ENCODE measurements around the gene TRIP12. TPM values are rescaled to one million over a fixed set of nuclear protein-coding genes. Genes with fewer than 3 reads are reported as not detected.

Gene TRIP12
- total RNA-seq, 1 donor: 335 TPM

DNA sequence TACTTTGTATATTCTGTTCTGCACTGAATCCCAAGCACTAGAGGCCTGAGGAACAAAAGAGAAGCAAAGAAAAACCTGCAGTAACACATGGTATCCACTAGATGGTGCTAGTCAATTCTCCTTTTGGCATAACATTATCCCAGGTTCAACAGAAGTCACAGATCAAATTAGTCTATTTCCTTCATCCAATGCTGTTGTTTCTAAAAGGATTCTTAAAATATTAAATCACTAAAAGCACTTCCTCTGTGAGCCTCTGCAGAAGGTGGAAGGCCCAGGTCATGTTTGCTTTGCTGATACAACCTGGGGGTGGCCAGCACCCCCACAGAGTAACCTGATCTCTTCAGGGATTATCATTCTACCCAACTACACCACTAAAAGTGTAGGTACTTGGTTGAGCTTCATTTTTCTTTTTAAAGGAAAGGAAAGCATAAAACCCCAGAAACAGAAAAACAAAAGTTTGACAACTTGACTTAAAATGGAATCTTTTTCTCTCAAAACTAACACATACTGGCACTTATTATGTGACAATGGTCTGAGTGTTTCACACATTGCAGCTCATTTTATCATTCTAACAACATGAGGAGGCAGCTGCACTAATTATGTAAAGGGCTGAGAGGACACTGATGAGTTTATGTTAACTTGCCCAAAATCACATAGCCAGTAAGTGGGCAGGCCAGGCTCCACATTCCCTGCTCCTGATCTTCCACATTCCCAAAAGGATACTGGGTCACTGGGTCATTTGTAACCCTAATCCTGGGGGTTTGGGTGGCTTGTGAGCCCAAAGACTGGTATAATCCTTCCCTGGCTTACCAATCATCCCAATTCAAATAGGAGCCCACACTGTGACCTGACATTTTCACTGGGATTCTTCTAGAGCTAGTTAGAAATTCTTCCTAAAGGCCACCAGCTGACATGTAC lies 140.7 kb downstream of the TRIP12 start:
- no peak overlapping the region for H3K4me3 ChIP-seq (ENCODE audit: low read depth, low read length)
- peak; percentile 56 for DNase-seq (ENCODE audit: low read depth)
- TF ChIP-seq, protein P1, sequence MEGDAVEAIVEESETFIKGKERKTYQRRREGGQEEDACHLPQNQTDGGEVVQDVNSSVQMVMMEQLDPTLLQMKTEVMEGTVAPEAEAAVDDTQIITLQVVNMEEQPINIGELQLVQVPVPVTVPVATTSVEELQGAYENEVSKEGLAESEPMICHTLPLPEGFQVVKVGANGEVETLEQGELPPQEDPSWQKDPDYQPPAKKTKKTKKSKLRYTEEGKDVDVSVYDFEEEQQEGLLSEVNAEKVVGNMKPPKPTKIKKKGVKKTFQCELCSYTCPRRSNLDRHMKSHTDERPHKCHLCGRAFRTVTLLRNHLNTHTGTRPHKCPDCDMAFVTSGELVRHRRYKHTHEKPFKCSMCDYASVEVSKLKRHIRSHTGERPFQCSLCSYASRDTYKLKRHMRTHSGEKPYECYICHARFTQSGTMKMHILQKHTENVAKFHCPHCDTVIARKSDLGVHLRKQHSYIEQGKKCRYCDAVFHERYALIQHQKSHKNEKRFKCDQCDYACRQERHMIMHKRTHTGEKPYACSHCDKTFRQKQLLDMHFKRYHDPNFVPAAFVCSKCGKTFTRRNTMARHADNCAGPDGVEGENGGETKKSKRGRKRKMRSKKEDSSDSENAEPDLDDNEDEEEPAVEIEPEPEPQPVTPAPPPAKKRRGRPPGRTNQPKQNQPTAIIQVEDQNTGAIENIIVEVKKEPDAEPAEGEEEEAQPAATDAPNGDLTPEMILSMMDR (IDR thresholded peaks at IDR 0.05; ENCODE audit: insufficient read depth, low read depth, low read length): peak; percentile 90

DNA sequence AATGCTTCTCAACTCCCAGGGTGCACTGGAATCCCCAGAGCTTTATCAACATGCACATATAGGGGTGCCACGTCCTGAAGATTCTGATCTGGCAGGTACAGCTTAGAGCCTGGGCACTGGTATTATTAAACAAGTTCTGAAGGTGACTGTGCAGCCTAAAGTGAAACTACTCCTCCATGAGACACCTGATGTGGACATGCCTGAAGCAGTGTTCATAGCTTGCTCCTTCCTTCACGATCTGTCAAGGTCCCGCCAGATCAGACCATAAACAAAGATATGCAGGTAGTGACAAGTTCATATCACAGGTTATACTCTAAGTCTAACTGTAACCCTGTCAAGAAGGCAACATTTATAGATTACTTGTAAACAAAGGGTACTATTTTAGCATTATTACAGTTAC lies 142.2 kb downstream of the TRIP12 start:
- DNase-seq (ENCODE audit: low read depth): no peak

DNA sequence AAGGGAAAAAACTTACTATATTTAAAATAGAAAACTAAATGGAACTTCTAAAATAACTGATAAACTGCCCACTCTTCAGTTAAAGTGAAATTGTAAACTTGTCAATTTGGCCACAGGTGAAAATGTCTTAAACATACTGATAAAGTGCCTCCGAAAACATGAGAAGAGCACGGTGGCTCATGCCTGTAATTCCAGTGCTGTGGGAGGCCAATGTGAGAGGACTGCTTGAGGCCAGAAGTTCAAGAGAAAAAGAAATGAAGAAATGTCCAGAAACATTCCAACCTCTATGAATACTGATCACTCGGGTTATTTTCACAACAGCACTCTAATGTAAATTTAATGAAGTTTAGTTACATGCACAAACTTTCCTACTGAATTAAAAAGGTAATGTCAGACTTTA lies 144.1 kb downstream of the TRIP12 start:
- H3K4me3 ChIP-seq (ENCODE audit: low read depth, low read length): no peak overlapping the region
- TF ChIP-seq, protein P1 (IDR thresholded peaks at IDR 0.05; ENCODE audit: insufficient read depth, low read depth, low read length): no peak
- DNase-seq (ENCODE audit: low read depth): no peak

More for the DNA sequence above, 142.2 kb downstream of the TRIP12 start:
- no peak overlapping the region for H3K4me3 ChIP-seq (ENCODE audit: low read depth, low read length)
- TF ChIP-seq, protein P1 (IDR thresholded peaks at IDR 0.05; ENCODE audit: insufficient read depth, low read depth, low read length): no peak

DNA sequence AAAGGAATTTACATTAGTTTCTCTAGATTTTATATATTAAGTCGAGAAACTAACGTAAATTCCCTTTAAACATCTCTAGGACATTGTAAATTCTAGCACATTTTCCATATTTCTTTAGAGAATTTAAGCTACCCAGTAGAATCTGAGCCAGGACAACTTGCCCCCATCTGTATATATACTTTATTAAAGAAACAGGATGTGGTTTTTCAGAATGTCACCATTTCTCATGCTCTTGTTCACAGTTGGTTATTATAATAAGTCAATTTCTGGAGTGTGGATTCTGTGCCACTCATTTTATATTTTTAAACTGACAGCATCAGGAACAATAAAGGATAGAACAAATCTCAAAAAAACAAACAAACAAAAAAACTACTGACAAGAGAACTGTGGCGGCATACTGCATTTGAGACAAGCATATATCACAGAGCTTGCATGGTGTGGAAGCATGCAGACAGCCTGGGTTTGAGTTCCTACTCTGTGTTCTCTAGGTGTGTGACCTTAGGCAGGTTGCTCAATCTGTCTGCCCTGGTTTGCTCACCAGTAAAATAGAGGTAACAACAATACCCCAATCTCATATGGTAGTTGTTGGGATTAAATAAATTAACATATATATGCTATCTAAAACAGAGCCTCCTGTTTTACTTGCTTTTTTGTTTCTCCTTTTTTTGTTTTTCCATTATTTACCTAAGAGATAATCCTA lies 146.0 kb downstream of the TRIP12 start:
- TF ChIP-seq, protein P1 (IDR thresholded peaks at IDR 0.05; ENCODE audit: insufficient read depth, low read depth, low read length): no peak
- no peak overlapping the region for H3K4me3 ChIP-seq (ENCODE audit: low read depth, low read length)
- no peak for DNase-seq (ENCODE audit: low read depth)

DNA sequence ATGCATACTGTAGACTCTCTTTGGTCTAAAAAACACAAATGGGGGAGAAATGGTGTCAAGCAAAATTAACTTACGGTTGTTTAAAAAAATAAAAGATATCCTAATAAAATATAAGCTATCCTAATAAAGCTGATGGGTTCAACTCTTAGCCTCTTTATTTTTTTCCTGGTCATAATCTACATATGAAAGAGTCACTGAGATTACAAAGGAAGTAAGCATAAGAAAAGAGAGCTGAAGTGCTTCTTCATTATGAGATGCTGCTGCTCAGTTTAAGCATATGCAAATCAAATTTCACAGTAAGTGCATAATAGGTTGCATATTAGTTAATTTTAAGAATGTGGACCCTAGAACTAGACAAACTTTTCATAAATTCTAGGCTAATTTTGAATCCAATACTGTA lies 147.6 kb downstream of the TRIP12 start:
- DNase-seq (ENCODE audit: low read depth): no peak
- no peak overlapping the region for H3K4me3 ChIP-seq (ENCODE audit: low read depth, low read length)
- TF ChIP-seq, protein P1 (IDR thresholded peaks at IDR 0.05; ENCODE audit: insufficient read depth, low read depth, low read length): no peak

DNA sequence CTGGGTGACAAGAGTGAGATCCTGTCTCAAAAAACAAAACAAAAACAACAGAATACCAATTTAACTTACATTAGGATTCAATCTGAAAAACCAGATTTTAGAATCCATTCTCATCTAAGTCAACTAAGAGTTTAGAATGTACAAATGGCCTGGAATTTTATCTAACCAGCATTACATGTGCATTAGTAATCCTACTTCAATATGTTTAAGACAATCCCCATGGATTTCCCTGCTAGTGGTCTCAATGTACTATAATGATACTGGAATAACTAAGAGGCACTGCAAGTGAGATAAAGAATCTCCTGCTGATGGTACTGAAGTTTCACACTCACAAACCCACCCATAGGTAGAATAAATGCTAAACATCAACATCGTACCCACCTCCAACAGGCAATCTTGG lies 153.6 kb downstream of the TRIP12 start:
- TF ChIP-seq, protein P1 (IDR thresholded peaks at IDR 0.05; ENCODE audit: insufficient read depth, low read depth, low read length): no peak
- DNase-seq (ENCODE audit: low read depth): no peak

More for the DNA sequence above, 153.6 kb downstream of the TRIP12 start:
- H3K4me3 ChIP-seq (ENCODE audit: low read depth, low read length): no peak overlapping the region
